ENCODE results near the gene SCYL2. TPM values are rescaled to one million over a fixed set of nuclear protein-coding genes. Genes with fewer than 3 reads are reported as not detected.
"Not testable (repeated sequence)": the region's sequence is repeated elsewhere in the genome, so short reads cannot be mapped to it uniquely, and the experiment has no call there.

SCYL2 gene
- total RNA-seq, 4 donors from 2014 or later = 47.8 to 68.8 (median 54.9) TPM

DNA sequence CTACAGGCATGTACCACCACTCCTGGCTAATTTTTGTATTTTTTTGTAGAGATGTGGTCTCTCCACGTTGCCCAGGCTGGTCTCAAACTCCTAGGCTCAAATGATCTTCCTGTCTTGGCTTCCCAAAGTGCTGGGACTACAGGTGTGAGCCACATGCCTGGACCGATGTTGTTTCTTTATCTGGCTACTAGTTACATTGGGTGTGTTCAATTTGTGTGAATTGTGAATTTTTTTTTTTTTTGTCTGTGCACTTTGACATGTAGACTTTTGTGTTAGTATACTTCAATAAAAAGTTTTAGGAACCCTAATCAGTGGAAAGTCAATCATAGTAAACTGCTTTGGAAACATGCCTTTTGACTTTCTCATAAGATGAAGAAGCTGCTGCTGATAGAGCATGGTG is 65.9 kb downstream of the SCYL2 start:
- intact Hi-C loops (cut with DNase I) = no loop called here
- WGBS, 2 donors = 93 to 99% methylated on average over 2 of the region's 2 CpGs
- Histone ChIP-seq H3K4me1 (no peaks in the 10 kb centered on the region), H3K9me3 (no peaks in the 10 kb centered on the region), H3K36me3 (peaks cover 5 to 11% of the 10 kb centered on the region in 2 donors), H3K27me3 (no peaks in the 10 kb centered on the region), H3K4me3 (replicated peaks in 1 of 3) (no peak overlapping the region), H3K27ac (no peak overlapping the region)
- TF ChIP-seq, protein P1, sequence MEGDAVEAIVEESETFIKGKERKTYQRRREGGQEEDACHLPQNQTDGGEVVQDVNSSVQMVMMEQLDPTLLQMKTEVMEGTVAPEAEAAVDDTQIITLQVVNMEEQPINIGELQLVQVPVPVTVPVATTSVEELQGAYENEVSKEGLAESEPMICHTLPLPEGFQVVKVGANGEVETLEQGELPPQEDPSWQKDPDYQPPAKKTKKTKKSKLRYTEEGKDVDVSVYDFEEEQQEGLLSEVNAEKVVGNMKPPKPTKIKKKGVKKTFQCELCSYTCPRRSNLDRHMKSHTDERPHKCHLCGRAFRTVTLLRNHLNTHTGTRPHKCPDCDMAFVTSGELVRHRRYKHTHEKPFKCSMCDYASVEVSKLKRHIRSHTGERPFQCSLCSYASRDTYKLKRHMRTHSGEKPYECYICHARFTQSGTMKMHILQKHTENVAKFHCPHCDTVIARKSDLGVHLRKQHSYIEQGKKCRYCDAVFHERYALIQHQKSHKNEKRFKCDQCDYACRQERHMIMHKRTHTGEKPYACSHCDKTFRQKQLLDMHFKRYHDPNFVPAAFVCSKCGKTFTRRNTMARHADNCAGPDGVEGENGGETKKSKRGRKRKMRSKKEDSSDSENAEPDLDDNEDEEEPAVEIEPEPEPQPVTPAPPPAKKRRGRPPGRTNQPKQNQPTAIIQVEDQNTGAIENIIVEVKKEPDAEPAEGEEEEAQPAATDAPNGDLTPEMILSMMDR (IDR thresholded peaks at IDR 0.05) = no peak
- no peak for TF ChIP-seq POLR2A (IDR thresholded peaks at IDR 0.05)
- DNase-seq = no peak

- TF ChIP-seq, protein P1 (IDR thresholded peaks at IDR 0.05) = no peak
- TF ChIP-seq POLR2A (IDR thresholded peaks at IDR 0.05) = no peak
- H3K9me3 ChIP-seq = no peaks in the 10 kb centered on the region
- intact Hi-C loops (cut with DNase I) = no loop called here
- H3K4me1 ChIP-seq = no peaks in the 10 kb centered on the region
- no peak overlapping the region for H3K27ac ChIP-seq
- 91% methylated on average over 3 of the region's 3 CpGs for WGBS, 2 donors
- H3K27me3 ChIP-seq = no peaks in the 10 kb centered on the region
- no peak overlapping the region for H3K4me3 ChIP-seq (replicated peaks in 1 of 3)
- peaks cover 11 to 15% of the 10 kb centered on the region in 2 donors for H3K36me3 ChIP-seq
- DNase-seq = no peak
Observed at GRCh38 chr12:100337299-100337698, 70.3 kb downstream of the SCYL2 start.

DNA sequence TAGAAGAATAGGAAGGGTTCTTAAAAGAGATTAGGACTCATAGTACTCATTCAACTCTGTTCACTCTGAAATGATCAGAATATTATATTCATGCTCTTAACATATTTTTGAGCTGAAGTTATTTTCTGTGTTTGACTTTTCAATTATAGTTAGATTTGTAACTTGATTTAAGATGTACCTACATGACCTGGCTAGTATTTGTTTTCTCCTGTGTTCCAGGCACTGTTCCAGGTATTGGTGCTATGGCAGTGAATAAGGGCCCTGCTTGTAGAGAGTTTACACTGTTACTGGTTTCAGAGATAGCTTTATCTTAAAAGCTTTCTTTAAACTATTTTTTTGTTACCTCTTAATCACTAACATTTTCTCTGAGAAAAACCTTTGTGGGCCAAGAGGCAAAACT is 70.8 kb downstream of the SCYL2 start:
- DNase-seq = no peak
- TF ChIP-seq, protein P1 (IDR thresholded peaks at IDR 0.05) = no peak
- TF ChIP-seq POLR2A (IDR thresholded peaks at IDR 0.05) = no peak
- Histone ChIP-seq H3K4me3 (replicated peaks in 1 of 3) (no peak overlapping the region), H3K9me3 (no peaks in the 10 kb centered on the region), H3K36me3 (peaks cover 11 to 15% of the 10 kb centered on the region in 2 donors), H3K27me3 (no peaks in the 10 kb centered on the region), H3K27ac (no peak overlapping the region), H3K4me1 (no peaks in the 10 kb centered on the region)
- intact Hi-C loops (cut with DNase I) = no loop called here

- intact Hi-C loops (cut with DNase I) = no loop called here
- no peaks in the 10 kb centered on the region for H3K27me3 ChIP-seq
- no peaks in the 10 kb centered on the region for H3K9me3 ChIP-seq
- H3K27ac ChIP-seq = no peak overlapping the region
- no peak for TF ChIP-seq POLR2A (IDR thresholded peaks at IDR 0.05)
- TF ChIP-seq, protein P1 (IDR thresholded peaks at IDR 0.05) = no peak
- H3K4me3 ChIP-seq (replicated peaks in 1 of 3) = no peak overlapping the region
- DNase-seq = no peak
- no peaks in the 10 kb centered on the region for H3K4me1 ChIP-seq
- peaks cover 11 to 15% of the 10 kb centered on the region in 2 donors for H3K36me3 ChIP-seq
Observed at GRCh38 chr12:100339071-100339470, 72.1 kb downstream of the SCYL2 start.

GRCh38 chr12:100342897-100343296 is 75.9 kb downstream of the SCYL2 start:
- peaks cover 8 to 11% of the 10 kb centered on the region in 2 donors for H3K36me3 ChIP-seq
- H3K4me1 ChIP-seq; intact Hi-C loops (cut with DNase I); DNase-seq; H3K9me3 ChIP-seq; H3K27ac ChIP-seq; H3K4me3 ChIP-seq (replicated peaks in 1 of 3); H3K27me3 ChIP-seq: not testable (repeated sequence)
- WGBS, 2 donors = 100% methylated on average over 2 of the region's 2 CpGs

- DNase-seq; H3K36me3 ChIP-seq; H3K27me3 ChIP-seq; H3K9me3 ChIP-seq; H3K4me1 ChIP-seq; H3K27ac ChIP-seq; intact Hi-C loops (cut with DNase I); H3K4me3 ChIP-seq (replicated peaks in 1 of 3): not testable (repeated sequence)
- 93 to 97% methylated on average over 18 of the region's 18 CpGs for WGBS, 2 donors
Observed at GRCh38 chr12:100344351-100344750, 77.4 kb downstream of the SCYL2 start.

Measured in thyroid gland (tissue), 4 donors.